Large intestine (tissue), 3 donors: Measurements from ENCODE around the gene KRTAP3-2. TPM values are rescaled to one million over a fixed set of nuclear protein-coding genes. Genes with fewer than 3 reads are reported as not detected.
A peak's percentile ranks its signal among the peaks of the same experiment; 100 is the strongest.

Source experiments
- DNase-seq, 2 donors: peaks; one replicate each; pipeline versions ENCODE4 v3.0.0 to v3.0.0-alpha.2; 2013
- H3K27ac ChIP-seq: one replicate; pipeline ENCODE4 v1.5.1; 2013; ENCODE audit warnings: low read length
- H3K27me3 ChIP-seq: 2 replicates; pipeline ENCODE4 v1.6.1; 2013; ENCODE audit warnings: low read length; ENCODE audit not compliant: control insufficient read depth, insufficient read depth
- H3K36me3 ChIP-seq: 2 replicates; pipeline ENCODE4 v1.6.1; 2013; ENCODE audit warnings: low read length; ENCODE audit not compliant: control insufficient read depth, insufficient read depth
- H3K4me1 ChIP-seq: one replicate; pipeline ENCODE4 v1.6.1; 2013; ENCODE audit warnings: low read length; ENCODE audit not compliant: control insufficient read depth, insufficient read depth
- H3K4me3 ChIP-seq: one replicate; pipeline ENCODE4 v1.5.1; 2013; ENCODE audit warnings: low read length
- H3K9me3 ChIP-seq: one replicate; pipeline ENCODE4 v1.6.1; 2013; ENCODE audit warnings: mild to moderate bottlenecking, low read depth, low read length, moderate library complexity; ENCODE audit not compliant: control insufficient read depth
- WGBS: methylation state at CpG from one replicate; pipeline ENCODE4 v1.1.5; 2013; ENCODE audit warnings: low lambda C conversion rate; ENCODE audit not compliant: insufficient coverage; 5-methylcytosine and 5-hydroxymethylcytosine counted together
- polyA plus RNA-seq: library from polyadenylated mRNA; unstranded; fragments of 120-200 nt; gene quantifications from one replicate; pipeline ENCODE4 v1.2.1, GENCODE V29; 2013

KRTAP3-2 gene
- polyA plus RNA-seq, 1 donor = not detected

GRCh38 chr17:41010441-41010840 lies 10.7 kb upstream of the KRTAP3-2 start:
- H3K4me1 ChIP-seq = no peaks in the 10 kb centered on the region
- H3K27ac ChIP-seq = no peak overlapping the region
- DNase-seq = no peak
- no peaks in the 10 kb centered on the region for H3K36me3 ChIP-seq
- no peak overlapping the region for H3K4me3 ChIP-seq
- H3K9me3 ChIP-seq = no peaks in the 10 kb centered on the region
- peaks cover 2% of the 10 kb centered on the region for H3K27me3 ChIP-seq

GRCh38 chr17:41009936-41010335 lies 10.2 kb upstream of the KRTAP3-2 start:
- no CpG with 5 or more reads among the region's 1 CpG for WGBS
- H3K9me3 ChIP-seq = no peaks in the 10 kb centered on the region
- H3K27ac ChIP-seq = no peak overlapping the region
- peaks cover 2% of the 10 kb centered on the region for H3K27me3 ChIP-seq
- DNase-seq = no peak
- no peaks in the 10 kb centered on the region for H3K36me3 ChIP-seq
- H3K4me1 ChIP-seq = no peaks in the 10 kb centered on the region
- H3K4me3 ChIP-seq = no peak overlapping the region

GRCh38 chr17:41009301-41009760 lies 9.6 kb upstream of the KRTAP3-2 start:
- 75% methylated on average over 1 of the region's 4 CpGs for WGBS
- Histone ChIP-seq H3K27ac (no peak overlapping the region), H3K27me3 (peaks cover 2% of the 10 kb centered on the region), H3K4me1 (no peaks in the 10 kb centered on the region), H3K9me3 (no peaks in the 10 kb centered on the region), H3K4me3 (no peak overlapping the region), H3K36me3 (no peaks in the 10 kb centered on the region)
- DNase-seq = no peak

GRCh38 chr17:41008811-41009210 lies 9.1 kb upstream of the KRTAP3-2 start, which contains the start of gene KRTAP3-1:
Gene KRTAP3-1, minus strand, starts transcription at chr17:41009128. Its CDS starts 54 bp downstream, at chr17:41009074.
- peak in 1 of 2 donors; percentile 7 for DNase-seq
- Histone ChIP-seq H3K4me3 (no peak within 1 kb of the TSS), H3K9me3 (no peaks in the 10 kb centered on the region), H3K36me3 (no peaks in the 10 kb centered on the region), H3K4me1 (no peaks in the 10 kb centered on the region), H3K27me3 (peaks cover 2% of the 10 kb centered on the region), H3K27ac (no peak within 1 kb of the TSS)
- WGBS = 83% methylated on average over 2 of the region's 8 CpGs

GRCh38 chr17:41004397-41004796 lies 4.7 kb upstream of the KRTAP3-2 start:
- no CpG with 5 or more reads among the region's 3 CpGs for WGBS
- Histone ChIP-seq H3K9me3 (no peaks in the 10 kb centered on the region), H3K27ac (no peak overlapping the region), H3K36me3 (no peaks in the 10 kb centered on the region), H3K4me3 (no peak overlapping the region), H3K27me3 (peaks cover 2% of the 10 kb centered on the region), H3K4me1 (no peaks in the 10 kb centered on the region)
- DNase-seq = no peak

GRCh38 chr17:41003926-41004325 lies 4.2 kb upstream of the KRTAP3-2 start:
- H3K36me3 ChIP-seq = no peaks in the 10 kb centered on the region
- H3K9me3 ChIP-seq = no peaks in the 10 kb centered on the region
- H3K27me3 ChIP-seq = peaks cover 2% of the 10 kb centered on the region
- H3K4me3 ChIP-seq = no peak overlapping the region
- no peak overlapping the region for H3K27ac ChIP-seq
- WGBS = 73% methylated on average over 3 of the region's 4 CpGs
- no peak for DNase-seq
- H3K4me1 ChIP-seq = no peaks in the 10 kb centered on the region

GRCh38 chr17:41002814-41003213 lies 3.1 kb upstream of the KRTAP3-2 start:
- WGBS = no CpG with 5 or more reads among the region's 5 CpGs
- no peak overlapping the region for H3K27ac ChIP-seq
- no peak overlapping the region for H3K4me3 ChIP-seq

GRCh38 chr17:41001795-41002194 lies 2.1 kb upstream of the KRTAP3-2 start:
- Histone ChIP-seq H3K27me3 (peaks cover 5% of the 10 kb centered on the region), H3K36me3 (no peaks in the 10 kb centered on the region), H3K4me1 (no peaks in the 10 kb centered on the region), H3K9me3 (no peaks in the 10 kb centered on the region), H3K27ac (no peak overlapping the region), H3K4me3 (no peak overlapping the region)
- no CpG with 5 or more reads among the region's 4 CpGs for WGBS
- no peak for DNase-seq

More at GRCh38 chr17:41002814-41003213, 3.1 kb upstream of the KRTAP3-2 start:
- Histone ChIP-seq H3K27me3 (no peaks in the 10 kb centered on the region), H3K9me3 (no peaks in the 10 kb centered on the region), H3K4me1 (no peaks in the 10 kb centered on the region), H3K36me3 (no peaks in the 10 kb centered on the region)
- DNase-seq = no peak

GRCh38 chr17:40997361-40997760 lies 2.3 kb downstream of the KRTAP3-2 start:
- DNase-seq = no peak
- no peaks in the 10 kb centered on the region for H3K9me3 ChIP-seq
- no peak overlapping the region for H3K4me3 ChIP-seq
- H3K27ac ChIP-seq = no peak overlapping the region
- H3K4me1 ChIP-seq = no peaks in the 10 kb centered on the region
- H3K36me3 ChIP-seq = no peaks in the 10 kb centered on the region
- WGBS = 94% methylated on average over 2 of the region's 2 CpGs
- H3K27me3 ChIP-seq = peaks cover 5% of the 10 kb centered on the region

GRCh38 chr17:40996829-40997228 lies 2.9 kb downstream of the KRTAP3-2 start:
- Histone ChIP-seq H3K4me3 (no peak overlapping the region), H3K27ac (no peak overlapping the region), H3K9me3 (no peaks in the 10 kb centered on the region), H3K4me1 (no peaks in the 10 kb centered on the region), H3K27me3 (peaks cover 5% of the 10 kb centered on the region), H3K36me3 (no peaks in the 10 kb centered on the region)
- DNase-seq = no peak
- 95% methylated on average over 3 of the region's 4 CpGs for WGBS

GRCh38 chr17:40995116-40995515 lies 4.6 kb downstream of the KRTAP3-2 start:
- DNase-seq = no peak
- Histone ChIP-seq H3K36me3 (no peaks in the 10 kb centered on the region), H3K9me3 (no peaks in the 10 kb centered on the region), H3K27ac (no peak overlapping the region), H3K27me3 (peaks cover 5% of the 10 kb centered on the region), H3K4me1 (no peaks in the 10 kb centered on the region), H3K4me3 (no peak overlapping the region)
- no CpG with 5 or more reads among the region's 1 CpG for WGBS
